Thyroid gland (tissue), 4 donors: ENCODE data around the gene MRFAP1L1. TPM values are rescaled to one million over a fixed set of nuclear protein-coding genes. Genes with fewer than 3 reads are reported as not detected.
A peak's percentile ranks its signal among the peaks of the same experiment; 100 is the strongest.

Experiments
- DNase-seq, 2 donors: peaks; one replicate each; pipeline ENCODE4 v3.0.0-alpha.2; 2019
- H3K27ac ChIP-seq, 3 donors: fragments of 200-600 bp; sonication (generic); 1 replicate in 2 of 3; 2 replicates in 1 of 3; pipeline ENCODE4 v1.5.1; 2016 to 2019; ENCODE audit warnings: mild to moderate bottlenecking in 1 of 3, moderate library complexity in 1 of 3
- H3K27me3 ChIP-seq: fragments of 200-600 bp; sonication (generic); one replicate; pipeline ENCODE4 v1.5.1; 2019
- H3K36me3 ChIP-seq, 2 donors: fragments of 200-600 bp; sonication (generic); one replicate each; pipeline ENCODE4 v1.5.1; 2016 to 2019
- H3K4me1 ChIP-seq, 2 donors: fragments of 200-600 bp; sonication (generic); one replicate each; pipeline ENCODE4 v1.5.1; 2017 to 2019
- H3K4me3 ChIP-seq, 3 donors: fragments of 200-600 bp; sonication (generic); replicated peaks in 1 of 3; 1 replicate in 2 of 3; 2 replicates in 1 of 3; pipeline ENCODE4 v1.5.1; 2016; ENCODE audit warnings: mild to moderate bottlenecking in 1 of 3
- H3K9me3 ChIP-seq: fragments of 200-600 bp; sonication (generic); one replicate; pipeline ENCODE4 v1.5.1; 2017
- CTCF ChIP-seq, 6 experiments: fragments of 200-600 bp in 3 of 6; fragments of 450-650 bp in 3 of 6; sonication (generic) in 3 of 6; IDR thresholded peaks; one replicate each; pipeline ENCODE4 v1.5.1; 2016 to 2019; ENCODE audit warnings: antibody characterized with exemption in 6 of 6, mild to moderate bottlenecking in 2 of 6, inconsistent platforms in 1 of 6, moderate library complexity in 1 of 6
- POLR2A ChIP-seq, 2 donors: fragments of 450-650 bp; IDR thresholded peaks; one replicate each; pipeline ENCODE4 v1.6.1; 2017; ENCODE audit warnings: antibody characterized with exemption in 2 of 2, mild to moderate bottlenecking in 2 of 2, moderate library complexity in 1 of 2
- WGBS, 2 donors: methylation state at CpG; one replicate each; pipeline ENCODE4 v1.1.5; 2017; 5-methylcytosine and 5-hydroxymethylcytosine counted together
- intact Hi-C: fragments of 100-400 bp; cut with DNase I; formaldehyde crosslinking; loops from one replicate; pipeline ENCODE4 v1.15.1; 2023
- total RNA-seq, 4 donors: library from RNA; depleted of rRNA; stranded (reverse); fragments of >200 nt; gene quantifications; one replicate each; pipeline ENCODE4 v1.2.3, GENCODE V29; 2016

MRFAP1L1 gene
- total RNA-seq, 4 donors from 2014 or later: 70.5 to 93.9 (median 76.2) TPM

DNA sequence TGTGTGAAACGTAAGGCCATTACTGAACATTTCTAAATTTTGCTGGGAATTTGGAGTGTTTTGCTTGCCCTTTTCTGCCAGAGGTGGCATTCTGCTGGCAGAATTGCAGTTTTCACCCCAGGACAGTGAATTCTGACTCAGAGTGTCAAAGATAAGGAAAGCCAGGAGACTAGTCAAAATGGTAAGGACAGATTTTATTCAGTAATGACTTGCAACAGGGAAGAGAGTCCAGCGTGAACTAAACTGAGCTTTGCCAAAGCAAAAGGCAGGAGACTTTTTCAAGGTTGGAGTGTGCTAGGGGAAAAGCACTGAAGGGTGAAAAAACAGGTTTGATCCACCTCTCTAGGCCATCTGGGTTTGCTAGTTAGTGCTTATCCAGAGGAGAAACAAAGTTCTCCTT lies 49.8 kb downstream of the MRFAP1L1 start:
- no peak for DNase-seq
- no peak overlapping the region for H3K27ac ChIP-seq
- H3K36me3 ChIP-seq: no peaks in the 10 kb centered on the region
- H3K4me1 ChIP-seq: peaks cover 5 to 10% of the 10 kb centered on the region in 2 donors
- no peak overlapping the region for H3K4me3 ChIP-seq
- no peak for TF ChIP-seq CTCF (IDR thresholded peaks at IDR 0.05)
- no peak for TF ChIP-seq POLR2A (IDR thresholded peaks at IDR 0.05)
- H3K27me3 ChIP-seq: no peaks in the 10 kb centered on the region
- 73 to 76% methylated on average over 2 of the region's 2 CpGs for WGBS, 2 donors
- intact Hi-C loops: no loop called here
- no peaks in the 10 kb centered on the region for H3K9me3 ChIP-seq

- WGBS, 2 donors: 5 to 7% methylated on average over 25 to 37 of the region's 52 CpGs
- H3K36me3 ChIP-seq: no peaks in the 10 kb centered on the region
- peaks cover 0 to 5% of the 10 kb centered on the region in 2 donors for H3K4me1 ChIP-seq
- peak overlapping the region in 1 of 3 donors; percentile 24 for H3K4me3 ChIP-seq
- H3K27me3 ChIP-seq: no peaks in the 10 kb centered on the region
- intact Hi-C loops: no loop called here
- no peaks in the 10 kb centered on the region for H3K9me3 ChIP-seq
- peak; percentile 67 to 69 for DNase-seq
- TF ChIP-seq POLR2A (IDR thresholded peaks at IDR 0.05) (no peak), CTCF (IDR thresholded peaks at IDR 0.05) (no peak)
- H3K27ac ChIP-seq: no peak overlapping the region
Measured at GRCh38 chr4:6658597-6659075, 51.0 kb downstream of the MRFAP1L1 start.

- intact Hi-C loops: no loop called here
- Histone ChIP-seq H3K27ac (no peak overlapping the region), H3K27me3 (no peaks in the 10 kb centered on the region), H3K4me3 (peak overlapping the region in 1 of 3 donors; percentile 24), H3K9me3 (no peaks in the 10 kb centered on the region), H3K4me1 (peaks cover 0 to 5% of the 10 kb centered on the region in 2 donors), H3K36me3 (no peaks in the 10 kb centered on the region)
- no peak for DNase-seq
- TF ChIP-seq POLR2A (IDR thresholded peaks at IDR 0.05) (no peak), CTCF (IDR thresholded peaks at IDR 0.05) (no peak)
- 89 to 96% methylated on average over 7 of the region's 7 CpGs for WGBS, 2 donors
Measured at GRCh38 chr4:6658209-6658595, 51.5 kb downstream of the MRFAP1L1 start.

Other genes with a start within 250 kb of the MRFAP1L1 start
- gene PPP2R2C, start 237.3 kb downstream of the MRFAP1L1 start, total RNA-seq: 1 to 10 TPM in 1 of 4 donors, under 1 TPM in 2, not detected in 1; 0.15 to 1.5 (median 0.33) TPM
- gene MAN2B2, start 134.7 kb downstream of the MRFAP1L1 start, total RNA-seq: 10 to 100 TPM; 32.7 to 95.3 (median 80.2) TPM
- gene MRFAP1, start 69.2 kb downstream of the MRFAP1L1 start, total RNA-seq: 100 to 1,000 TPM; 258 to 314 (median 288) TPM
- gene S100P, start 16.0 kb downstream of the MRFAP1L1 start, total RNA-seq: under 1 TPM in 1 of 4 donors, not detected in 3; 0.56 TPM
- gene BLOC1S4, start 6.3 kb upstream of the MRFAP1L1 start, total RNA-seq: 10 to 100 TPM; 11.7 to 31.3 (median 22.1) TPM
- gene KIAA0232, start 72.9 kb upstream of the MRFAP1L1 start, total RNA-seq: 10 to 100 TPM; 37.1 to 73.2 (median 50.6) TPM
- gene TBC1D14, start 200.0 kb upstream of the MRFAP1L1 start, total RNA-seq: 10 to 100 TPM; 39.8 to 47.0 (median 46.0) TPM